GM21529 (cell line): ENCODE data around the gene KRTAP3-2.

Experiments used
- ATAC-seq: cut with Tn5 transposase; IDR thresholded peaks from one replicate; pipeline ENCODE4 v1.9.1; 2021; ENCODE audit not compliant: unreplicated experiment

Gene KRTAP3-2

GRCh38 chr17:40974366-40974765 is 25.3 kb downstream of the KRTAP3-2 start:
- no peak for ATAC-seq

- no peak for ATAC-seq
Observed at GRCh38 chr17:40967582-40967981, 32.1 kb downstream of the KRTAP3-2 start.

- ATAC-seq, result no peak
Observed at GRCh38 chr17:40966848-40967247, 32.9 kb downstream of the KRTAP3-2 start, which contains the start of gene KRT39. KRT39 (minus strand) TSS chr17:40966948; CDS start chr17:40966856, 92 bp downstream.

GRCh38 chr17:40963838-40964237 is 35.9 kb downstream of the KRTAP3-2 start:
- ATAC-seq, result no peak

- ATAC-seq, result no peak
Observed at GRCh38 chr17:40962059-40962561, 37.6 kb downstream of the KRTAP3-2 start.

- ATAC-seq, result no peak
Observed at GRCh38 chr17:40961591-40961990, 38.1 kb downstream of the KRTAP3-2 start.

- ATAC-seq, result no peak
Observed at GRCh38 chr17:40960144-40960543, 39.6 kb downstream of the KRTAP3-2 start.

- ATAC-seq, result no peak
Observed at GRCh38 chr17:40958086-40958953, 41.4 kb downstream of the KRTAP3-2 start.

- ATAC-seq, result no peak
Observed at GRCh38 chr17:40956401-40957254, 43.1 kb downstream of the KRTAP3-2 start.

GRCh38 chr17:40953881-40954280 is 45.8 kb downstream of the KRTAP3-2 start:
- ATAC-seq, result no peak

- no peak for ATAC-seq
Observed at GRCh38 chr17:40952661-40953060, 47.0 kb downstream of the KRTAP3-2 start.

GRCh38 chr17:40952154-40952553 is 47.6 kb downstream of the KRTAP3-2 start:
- ATAC-seq, result no peak

- ATAC-seq, result no peak
Observed at GRCh38 chr17:40951011-40951622, 48.6 kb downstream of the KRTAP3-2 start.

- no peak for ATAC-seq
Observed at GRCh38 chr17:40950176-40950575, 49.5 kb downstream of the KRTAP3-2 start.

GRCh38 chr17:40949418-40949817 is 50.3 kb downstream of the KRTAP3-2 start:
- ATAC-seq, result no peak
